CD4-positive, alpha-beta T cell treated with Interleukin-12 subunit alpha and Interleukin-12 subunit beta, for 1 hour (primary cell): ENCODE data around the gene TMED10.
"Not testable (repeated sequence)": the region's sequence is repeated elsewhere in the genome, so short reads cannot be mapped to it uniquely, and the experiment has no call there.

ENCODE experiments used
- DNase-seq: peaks from one replicate; pipeline ENCODE4 v3.0.0-alpha.2; 2020

TMED10 gene

GRCh38 chr14:75156901-75157300 lies 19.5 kb downstream of the TMED10 start:
- DNase-seq, result peak; percentile 50

GRCh38 chr14:75156111-75156510 lies 20.3 kb downstream of the TMED10 start:
- DNase-seq, result no peak

- no peak for DNase-seq
Observed at GRCh38 chr14:75155169-75155568, 21.2 kb downstream of the TMED10 start.

- no peak for DNase-seq
Observed at GRCh38 chr14:75153295-75153694, 23.1 kb downstream of the TMED10 start.

- no peak for DNase-seq
Observed at GRCh38 chr14:75151851-75152250, 24.6 kb downstream of the TMED10 start.

GRCh38 chr14:75150637-75151036 lies 25.8 kb downstream of the TMED10 start:
- DNase-seq, result not testable (repeated sequence)

- no peak for DNase-seq
Observed at GRCh38 chr14:75150150-75150549, 26.3 kb downstream of the TMED10 start.

- peak; percentile 34 for DNase-seq
Observed at GRCh38 chr14:75147423-75148071, 28.9 kb downstream of the TMED10 start.

- DNase-seq, result peak; percentile 37
Observed at GRCh38 chr14:75144944-75145343, 31.5 kb downstream of the TMED10 start.

- no peak for DNase-seq
Observed at GRCh38 chr14:75143761-75144527, 32.5 kb downstream of the TMED10 start.

GRCh38 chr14:75142494-75142893 lies 33.9 kb downstream of the TMED10 start:
- no peak for DNase-seq

- peak; percentile 59 for DNase-seq
Observed at GRCh38 chr14:75141967-75142366, 34.4 kb downstream of the TMED10 start.

GRCh38 chr14:75141062-75141461 lies 35.4 kb downstream of the TMED10 start:
- DNase-seq, result peak; percentile 47

- no peak for DNase-seq
Observed at GRCh38 chr14:75140620-75141019, 35.8 kb downstream of the TMED10 start.

- DNase-seq, result no peak
Observed at GRCh38 chr14:75139185-75139584, 37.2 kb downstream of the TMED10 start.

- no peak for DNase-seq
Observed at GRCh38 chr14:75138492-75138891, 37.9 kb downstream of the TMED10 start.

GRCh38 chr14:75134644-75135043 lies 41.8 kb downstream of the TMED10 start:
- no peak for DNase-seq

GRCh38 chr14:75133597-75133996 lies 42.8 kb downstream of the TMED10 start:
- DNase-seq, result no peak

GRCh38 chr14:75132382-75133086 lies 43.9 kb downstream of the TMED10 start:
- peak; percentile 84 for DNase-seq

GRCh38 chr14:75128596-75128990 lies 47.8 kb downstream of the TMED10 start:
- no peak for DNase-seq

GRCh38 chr14:75127903-75128595 lies 48.4 kb downstream of the TMED10 start:
- DNase-seq, result no peak

- DNase-seq, result peak; percentile 27
Observed at GRCh38 chr14:75127474-75127820, 49.0 kb downstream of the TMED10 start.
